Parathyroid adenoma (tissue), 2 donors: ENCODE measurements around the gene SLC7A10.

Source experiments
- H2AFZ ChIP-seq: fragments of 300-600 bp; sonication (generic); one replicate; pipeline ENCODE4 v1.7.0; 2017; ENCODE audit warnings: antibody characterized with exemption, mild to moderate bottlenecking
- H3K27ac ChIP-seq: fragments of 300-600 bp; sonication (generic); one replicate; pipeline ENCODE4 v1.7.0; 2017
- H3K27me3 ChIP-seq: fragments of 300-600 bp; sonication (generic); one replicate; pipeline ENCODE4 v1.7.0; 2017; ENCODE audit warnings: low read length; ENCODE audit not compliant: control insufficient read depth, insufficient read depth
- H3K36me3 ChIP-seq: fragments of 300-600 bp; sonication (generic); one replicate; pipeline ENCODE4 v1.7.0; 2017; ENCODE audit warnings: low read length; ENCODE audit not compliant: control insufficient read depth, insufficient read depth
- H3K4me1 ChIP-seq: fragments of 300-600 bp; sonication (generic); one replicate; pipeline ENCODE4 v1.7.0; 2017; ENCODE audit warnings: control low read depth
- H3K4me2 ChIP-seq: fragments of 300-600 bp; sonication (generic); one replicate; pipeline ENCODE4 v1.7.0; 2017; ENCODE audit warnings: low read length
- H3K4me3 ChIP-seq: fragments of 300-600 bp; sonication (generic); one replicate; pipeline ENCODE4 v1.7.0; 2017; ENCODE audit warnings: low read depth, low read length
- H3K79me2 ChIP-seq: fragments of 300-600 bp; sonication (generic); one replicate; pipeline ENCODE4 v1.7.0; 2017; ENCODE audit warnings: control low read depth
- H3K9ac ChIP-seq: fragments of 300-600 bp; sonication (generic); one replicate; pipeline ENCODE4 v1.7.0; 2017; ENCODE audit warnings: mild to moderate bottlenecking
- H3K9me3 ChIP-seq: fragments of 300-600 bp; sonication (generic); one replicate; pipeline ENCODE4 v1.7.0; 2017; ENCODE audit warnings: low read length; ENCODE audit not compliant: control insufficient read depth
- CTCF ChIP-seq: fragments of 300-600 bp; sonication (generic); IDR thresholded peaks from one replicate; pipeline ENCODE4 v1.7.0; 2017; ENCODE audit warnings: antibody characterized with exemption, mild to moderate bottlenecking
- donor health status: primary hyperparathyroidism.

Gene SLC7A10

GRCh38 chr19:33234736-33235135 lies 9.1 kb upstream of the SLC7A10 start:
- H3K79me2 ChIP-seq: no peaks in the 10 kb centered on the region
- TF ChIP-seq CTCF: no peak
- H3K27ac ChIP-seq: no peak overlapping the region
- no peak overlapping the region for H3K4me3 ChIP-seq
- no peaks in the 10 kb centered on the region for H3K9me3 ChIP-seq
- no peaks in the 10 kb centered on the region for H3K36me3 ChIP-seq
- no peaks in the 10 kb centered on the region for H3K4me1 ChIP-seq
- H3K27me3 ChIP-seq: no peaks in the 10 kb centered on the region
- H2AFZ ChIP-seq: no peak overlapping the region
- H3K4me2 ChIP-seq: no peak overlapping the region
- H3K9ac ChIP-seq: no peak overlapping the region

GRCh38 chr19:33234092-33234491 lies 8.4 kb upstream of the SLC7A10 start:
- TF ChIP-seq CTCF: no peak
- no peaks in the 10 kb centered on the region for H3K79me2 ChIP-seq
- H3K27ac ChIP-seq: no peak overlapping the region
- H2AFZ ChIP-seq: no peak overlapping the region
- H3K9me3 ChIP-seq: no peaks in the 10 kb centered on the region
- no peak overlapping the region for H3K4me2 ChIP-seq
- no peaks in the 10 kb centered on the region for H3K36me3 ChIP-seq
- H3K9ac ChIP-seq: no peak overlapping the region
- no peak overlapping the region for H3K4me3 ChIP-seq
- H3K4me1 ChIP-seq: no peaks in the 10 kb centered on the region
- H3K27me3 ChIP-seq: no peaks in the 10 kb centered on the region

- H2AFZ ChIP-seq: no peak overlapping the region
- H3K27ac ChIP-seq: no peak overlapping the region
- no peak overlapping the region for H3K4me2 ChIP-seq
- no peak overlapping the region for H3K9ac ChIP-seq
- no peaks in the 10 kb centered on the region for H3K27me3 ChIP-seq
- H3K79me2 ChIP-seq: no peaks in the 10 kb centered on the region
- no peaks in the 10 kb centered on the region for H3K4me1 ChIP-seq
- no peak for TF ChIP-seq CTCF
- no peaks in the 10 kb centered on the region for H3K9me3 ChIP-seq
- no peak overlapping the region for H3K4me3 ChIP-seq
- no peaks in the 10 kb centered on the region for H3K36me3 ChIP-seq
Observed at GRCh38 chr19:33233056-33233873, 7.6 kb upstream of the SLC7A10 start.

- Histone ChIP-seq H3K27me3 (no peaks in the 10 kb centered on the region), H3K4me2 (no peak overlapping the region), H3K79me2 (no peaks in the 10 kb centered on the region), H3K4me1 (no peaks in the 10 kb centered on the region), H3K36me3 (no peaks in the 10 kb centered on the region), H3K4me3 (no peak overlapping the region), H3K9me3 (no peaks in the 10 kb centered on the region), H3K27ac (no peak overlapping the region), H3K9ac (no peak overlapping the region), H2AFZ (no peak overlapping the region)
- TF ChIP-seq CTCF: no peak
Observed at GRCh38 chr19:33232656-33233055, 7.0 kb upstream of the SLC7A10 start.

GRCh38 chr19:33231511-33231910 lies 5.9 kb upstream of the SLC7A10 start:
- H3K4me1 ChIP-seq: no peaks in the 10 kb centered on the region
- no peak overlapping the region for H3K4me2 ChIP-seq
- no peaks in the 10 kb centered on the region for H3K36me3 ChIP-seq
- H3K27ac ChIP-seq: no peak overlapping the region
- H3K9me3 ChIP-seq: no peaks in the 10 kb centered on the region
- H2AFZ ChIP-seq: no peak overlapping the region
- no peaks in the 10 kb centered on the region for H3K79me2 ChIP-seq
- peaks cover under 1% of the 10 kb centered on the region for H3K27me3 ChIP-seq
- no peak for TF ChIP-seq CTCF
- no peak overlapping the region for H3K9ac ChIP-seq
- H3K4me3 ChIP-seq: no peak overlapping the region
